Omental fat pad (tissue), 4 donors: Measurements from ENCODE around the gene GPSM1. TPM values are rescaled to one million over a fixed set of nuclear protein-coding genes. Genes with fewer than 3 reads are reported as not detected.
A peak's percentile ranks its signal among the peaks of the same experiment; 100 is the strongest.
"Not testable (repeated sequence)": the region's sequence is repeated elsewhere in the genome, so short reads cannot be mapped to it uniquely, and the experiment has no call there.

Source experiments
- ATAC-seq: fragments of 150-250 bp; one replicate; pipeline ENCODE4 v1.9.1; 2016; ENCODE audit warnings: mild to moderate bottlenecking, moderate library complexity; ENCODE audit not compliant: low FRiP score
- DNase-seq: peaks from one replicate; pipeline ENCODE4 v3.0.0-alpha.2; 2019; ENCODE audit warnings: low spot score
- CTCF ChIP-seq, 3 donors: fragments of 450-650 bp; IDR thresholded peaks; one replicate each; pipeline ENCODE4 v1.5.1; 2016 to 2017; ENCODE audit warnings: antibody characterized with exemption in 3 of 3, mild to moderate bottlenecking in 3 of 3, moderate library complexity in 2 of 3
- total RNA-seq, 4 donors: library from RNA; depleted of rRNA; stranded (reverse); fragments of >200 nt; gene quantifications; one replicate each; pipeline ENCODE4 v1.1.0, GENCODE V29; 2016

Gene GPSM1
- total RNA-seq, 4 donors from 2014 or later, result 5.0 to 20.5 (median 7.3) TPM

GRCh38 chr9:136346927-136347465 is 19.7 kb downstream of the GPSM1 start:
- ATAC-seq (no peak), DNase-seq (no peak)
- TF ChIP-seq CTCF (IDR thresholded peaks at IDR 0.05), result no peak

- ATAC-seq (no peak), DNase-seq (no peak)
- no peak for TF ChIP-seq CTCF (IDR thresholded peaks at IDR 0.05)
These were observed 20.3 kb downstream of the GPSM1 start for GRCh38 chr9:136347472-136348256.

GRCh38 chr9:136348691-136349090 is 21.4 kb downstream of the GPSM1 start:
- ATAC-seq, result no peak
- TF ChIP-seq CTCF (IDR thresholded peaks at IDR 0.05), result no peak

GRCh38 chr9:136349546-136349945 is 22.2 kb downstream of the GPSM1 start:
- TF ChIP-seq CTCF (IDR thresholded peaks at IDR 0.05), result no peak
- no peak for DNase-seq
- ATAC-seq, result no peak

More at GRCh38 chr9:136348691-136349090, 21.4 kb downstream of the GPSM1 start:
- no peak for DNase-seq

- no peak for TF ChIP-seq CTCF (IDR thresholded peaks at IDR 0.05)
- no peak for ATAC-seq
- no peak for DNase-seq
These were observed 24.0 kb downstream of the GPSM1 start for GRCh38 chr9:136351252-136351800.

GRCh38 chr9:136351868-136352267 is 24.5 kb downstream of the GPSM1 start:
- ATAC-seq, DNase-seq: not testable (repeated sequence)

- DNase-seq (no peak), ATAC-seq (peak; percentile 33)
- TF ChIP-seq CTCF (IDR thresholded peaks at IDR 0.05), result no peak
These were observed 25.3 kb downstream of the GPSM1 start for GRCh38 chr9:136352682-136353081.
